Sciatic nerve (tissue), 2 donors: Measurements from ENCODE around the gene LCMT2. TPM values are rescaled to one million over a fixed set of nuclear protein-coding genes. Genes with fewer than 3 reads are reported as not detected.
A peak's percentile ranks its signal among the peaks of the same experiment; 100 is the strongest.
"Not testable (repeated sequence)": the region's sequence is repeated elsewhere in the genome, so short reads cannot be mapped to it uniquely, and the experiment has no call there.

Source experiments
- ATAC-seq: fragments of 200-7000 bp; cut with Tn5 transposase; one replicate; pipeline ENCODE4 v1.9.1; 2020; ENCODE audit warnings: mild to moderate bottlenecking, moderate library complexity
- DNase-seq: peaks from one replicate; pipeline ENCODE4 v3.0.0-alpha.2; 2020; ENCODE audit warnings: low spot score
- intact Hi-C: fragments of 100-400 bp; cut with DNase I; formaldehyde crosslinking; loops from one replicate; pipeline ENCODE4 v1.14.2; 2022
- total RNA-seq: library from RNA; stranded (reverse); fragmentation: NEBNext Ultra II Directional; extraction: Animal tissue kit (Norgen Biotek cat#: 25700); gene quantifications from one replicate; pipeline ENCODE4 v1.2.1, GENCODE V29; 2021
- donor health status: DM: no; HTN: no; CAD: no.
- donor health status: DM: no; HTN: no; CAD: no.

Gene LCMT2
- total RNA-seq, 1 donor from 2014 or later = 6.9 TPM

- intact Hi-C loops = no loop called here
- ATAC-seq (no peak), DNase-seq (no peak)
Observed at GRCh38 chr15:43316971-43317346, 13.4 kb downstream of the LCMT2 start.

GRCh38 chr15:43316016-43316970 lies 14.1 kb downstream of the LCMT2 start:
- peak; percentile 75 for ATAC-seq
- intact Hi-C loops = no loop called here
- DNase-seq = no peak

DNA sequence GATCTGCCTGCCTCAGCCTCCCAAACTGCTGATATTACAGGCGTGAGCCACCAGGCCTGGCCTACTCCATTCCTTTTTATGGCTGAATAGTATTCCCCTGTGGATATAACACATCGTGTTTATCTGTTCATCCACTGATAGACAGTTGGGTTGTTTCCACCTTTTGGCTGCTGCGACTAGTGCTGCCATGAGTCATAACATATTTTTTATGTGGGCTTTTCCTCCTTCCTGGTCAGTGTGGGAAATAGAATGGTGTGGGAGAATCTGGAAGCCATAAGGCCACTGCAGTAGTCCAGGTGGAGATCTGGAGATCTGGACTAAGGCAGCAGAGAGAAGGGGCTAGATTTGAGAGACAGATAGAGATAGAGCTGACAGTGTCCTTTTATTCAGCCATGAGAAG lies 16.2 kb downstream of the LCMT2 start:
- intact Hi-C loops = no loop called here
- DNase-seq = no peak
- no peak for ATAC-seq

DNA sequence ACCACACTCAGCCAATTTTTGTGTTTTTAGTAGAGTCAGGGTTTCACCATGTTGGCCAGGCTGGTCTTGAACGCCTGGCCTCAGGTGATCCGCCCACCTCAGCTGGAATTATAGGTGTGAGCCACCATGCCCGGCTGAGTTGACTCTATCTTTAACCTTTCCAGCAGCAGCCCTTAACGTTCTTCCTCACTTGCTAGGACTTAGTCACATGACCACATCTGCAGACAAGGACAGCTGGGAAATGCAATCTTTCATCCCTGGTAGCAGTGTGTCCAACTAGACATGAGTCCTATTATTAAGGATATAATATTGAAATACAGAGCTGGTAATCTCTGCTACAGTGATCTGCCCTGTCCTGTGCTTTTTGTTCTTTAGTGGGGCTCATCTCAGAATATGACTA lies 18.0 kb downstream of the LCMT2 start:
- ATAC-seq = no peak
- intact Hi-C loops = no loop called here
- DNase-seq = no peak

- intact Hi-C loops = no loop called here
- ATAC-seq (no peak), DNase-seq (no peak)
Observed at GRCh38 chr15:43302205-43302817, 28.1 kb downstream of the LCMT2 start, which contains the start of gene TGM7. TGM7 (minus strand) TSS chr15:43302255.

DNA sequence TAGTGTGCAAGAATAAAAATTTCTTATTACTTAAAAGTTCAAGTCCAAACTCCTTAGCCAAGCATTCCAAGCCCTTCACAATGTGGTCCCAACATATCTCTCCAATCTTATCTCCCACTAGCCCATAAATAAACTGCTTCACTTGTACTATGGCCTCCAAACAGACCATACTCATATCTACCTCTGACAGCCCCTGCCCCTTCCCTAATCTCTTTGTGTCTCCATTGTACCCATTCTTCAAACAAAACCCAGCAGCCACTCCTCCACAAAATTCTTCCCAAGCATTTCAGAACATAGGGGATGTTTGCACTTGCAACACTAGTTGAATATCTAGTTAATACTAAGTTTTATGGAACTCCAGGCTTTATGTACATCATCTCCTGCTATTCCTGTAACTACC lies 30.5 kb downstream of the LCMT2 start:
- no peak for ATAC-seq
- intact Hi-C loops = no loop called here
- no peak for DNase-seq

DNA sequence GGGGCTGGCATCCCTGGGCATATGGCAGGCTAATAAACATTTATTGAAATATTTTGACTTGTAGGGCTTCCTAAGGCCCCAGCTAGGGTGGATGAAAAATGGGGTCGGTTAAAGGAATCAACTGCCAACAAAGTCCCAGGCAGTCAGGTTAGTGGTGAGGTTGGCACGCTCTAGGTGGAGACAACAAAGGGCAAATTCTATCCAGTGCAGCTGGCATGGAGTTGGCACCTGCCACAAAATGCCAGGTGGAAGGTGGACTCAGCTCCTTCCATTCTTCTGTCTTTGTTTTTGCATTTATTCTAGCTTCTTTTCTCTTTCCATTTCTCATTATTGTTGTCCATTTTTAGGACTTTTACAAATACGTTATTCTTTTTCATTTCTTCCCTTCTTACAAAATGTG lies 31.0 kb downstream of the LCMT2 start:
- intact Hi-C loops = no loop called here
- ATAC-seq = no peak
- no peak for DNase-seq

- DNase-seq (no peak), ATAC-seq (no peak)
- intact Hi-C loops = no loop called here
Observed at GRCh38 chr15:43294091-43294706, 36.2 kb downstream of the LCMT2 start.

GRCh38 chr15:43293432-43293831 lies 36.9 kb downstream of the LCMT2 start:
- intact Hi-C loops = no loop called here
- DNase-seq (no peak), ATAC-seq (no peak)

DNA sequence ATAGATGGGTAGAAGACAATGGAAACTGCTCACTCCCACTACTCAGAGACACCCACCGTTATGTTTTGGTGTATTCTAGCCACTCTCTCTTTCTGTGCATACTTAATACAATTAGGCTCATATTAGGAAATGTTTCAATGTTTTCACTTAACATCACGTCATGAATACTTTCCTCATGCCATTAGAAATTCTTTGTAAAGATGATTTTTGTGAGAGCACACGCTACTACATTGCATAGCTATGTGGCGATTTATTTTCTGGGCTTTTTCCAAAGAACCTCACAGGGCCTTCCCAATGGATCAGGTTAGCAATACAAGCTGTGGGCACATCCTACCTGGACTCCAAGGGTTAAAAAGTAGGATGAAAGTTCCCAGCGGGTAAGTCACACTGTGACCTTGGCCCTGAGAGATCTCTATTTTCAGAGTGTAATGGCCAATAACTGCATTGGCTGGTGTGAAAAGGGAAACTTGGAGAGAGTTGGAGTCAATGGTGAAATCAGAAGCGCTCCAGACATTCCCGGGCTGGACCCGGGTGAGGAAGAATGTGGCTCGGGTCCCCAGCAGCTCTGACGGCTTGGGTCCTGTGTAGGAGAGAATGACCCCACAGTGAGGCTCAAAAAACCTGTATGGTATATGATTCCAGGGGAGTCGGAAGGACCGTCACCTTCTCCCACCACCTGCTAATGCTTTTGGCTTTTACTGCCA lies 37.8 kb downstream of the LCMT2 start:
- peak; percentile 24 for ATAC-seq
- intact Hi-C loops = no loop called here
- DNase-seq = no peak

DNA sequence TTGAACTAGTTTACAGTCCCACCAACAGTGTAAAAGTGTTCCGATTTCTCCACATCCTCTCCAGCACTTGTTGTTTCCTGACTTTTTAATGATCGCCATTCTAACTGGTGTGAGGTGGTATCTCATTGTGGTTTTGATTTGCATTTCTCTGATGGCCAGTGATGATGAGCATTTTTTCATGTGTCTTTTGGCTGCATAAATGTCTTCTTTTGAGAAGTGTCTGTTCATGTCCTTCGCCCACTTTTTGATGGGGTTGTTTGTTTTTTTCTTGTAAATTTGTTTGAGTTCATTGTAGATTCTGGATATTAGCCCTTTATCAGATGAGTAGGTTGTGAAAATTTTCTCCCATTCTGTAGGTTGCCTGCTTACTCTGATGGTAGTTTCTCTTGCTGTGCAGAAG lies 40.7 kb downstream of the LCMT2 start:
- intact Hi-C loops, ATAC-seq: not testable (repeated sequence)

DNA sequence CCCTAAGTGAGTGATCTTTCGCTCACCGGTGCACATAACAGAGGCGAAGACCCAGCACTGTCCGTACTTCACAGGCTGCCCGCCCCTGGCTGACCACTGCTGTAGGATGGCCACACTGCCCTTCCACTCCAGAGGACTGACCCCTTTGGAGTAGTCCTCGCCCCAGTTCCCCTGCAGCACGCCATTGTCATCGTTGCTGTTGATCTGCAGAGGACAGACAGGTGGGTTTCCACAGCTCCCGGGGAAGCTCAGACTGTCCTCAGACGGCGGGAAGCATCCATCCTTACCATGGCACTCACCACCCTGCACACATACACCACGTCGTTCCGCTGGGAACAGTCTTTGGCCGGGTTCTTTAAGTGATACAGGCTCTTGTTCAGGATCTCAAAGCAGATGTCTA lies 43.1 kb downstream of the LCMT2 start:
- DNase-seq (no peak), ATAC-seq (no peak)
- intact Hi-C loops = no loop called here

More for the DNA sequence above, 40.7 kb downstream of the LCMT2 start:
- not testable (repeated sequence) for DNase-seq

- DNase-seq (no peak), ATAC-seq (no peak)
- intact Hi-C loops = no loop called here
Observed at GRCh38 chr15:43286074-43286473, 44.3 kb downstream of the LCMT2 start.

GRCh38 chr15:43285609-43286037 lies 44.8 kb downstream of the LCMT2 start:
- intact Hi-C loops = no loop called here
- no peak for DNase-seq
- peak; percentile 71 for ATAC-seq

DNA sequence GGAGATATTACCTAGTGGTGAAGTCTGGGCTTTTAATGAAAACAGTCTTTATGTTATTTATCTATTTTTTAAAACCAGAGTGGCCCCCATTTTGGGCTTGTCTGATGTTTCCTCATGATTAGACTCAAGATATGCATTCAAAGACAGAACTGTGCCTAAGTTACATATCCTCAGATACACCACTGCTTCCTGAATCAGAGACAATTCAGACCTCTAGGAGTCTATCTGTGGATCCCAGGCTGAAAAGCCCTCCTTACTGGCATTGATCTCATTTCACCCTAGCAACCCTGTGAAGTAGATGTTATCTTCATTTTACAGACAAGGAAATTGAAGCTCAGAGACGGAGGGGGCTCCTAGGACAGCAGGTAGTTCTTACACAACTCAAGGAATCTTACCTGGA lies 46.8 kb downstream of the LCMT2 start:
- intact Hi-C loops = no loop called here
- no peak for ATAC-seq
- no peak for DNase-seq

DNA sequence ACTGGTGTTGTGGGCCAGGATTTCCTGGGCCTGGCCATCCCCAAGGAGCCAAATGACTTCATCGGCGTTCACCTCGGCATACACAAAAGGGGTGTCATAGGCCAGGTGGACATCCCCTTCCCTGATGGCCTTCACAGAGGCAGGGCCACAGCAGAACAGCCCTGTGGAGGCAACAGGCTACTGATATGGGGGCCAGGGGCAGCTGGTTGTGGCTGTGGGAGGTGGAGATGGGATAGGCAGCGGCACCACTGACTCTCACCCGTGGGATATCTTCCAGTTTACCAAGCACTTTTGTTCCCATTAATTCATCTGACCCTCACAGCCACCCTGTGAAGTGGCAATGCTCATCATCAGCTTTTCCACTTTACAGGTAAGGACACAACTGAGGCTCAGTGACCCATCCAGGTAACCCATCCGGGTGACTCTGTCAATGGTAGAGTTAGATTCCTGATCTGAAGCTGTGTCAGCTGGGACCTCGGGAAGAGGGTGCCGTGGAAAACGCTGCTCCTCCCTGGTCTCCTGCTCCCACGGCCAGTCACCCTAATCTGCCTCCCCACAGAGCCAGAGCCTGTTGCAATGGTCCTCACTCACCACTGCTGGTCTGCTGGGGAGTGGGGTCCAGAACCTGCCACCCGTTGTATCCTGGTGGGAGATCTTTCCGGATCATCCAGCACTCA lies 48.3 kb downstream of the LCMT2 start:
- no peak for DNase-seq
- intact Hi-C loops = no loop called here
- ATAC-seq = no peak

GRCh38 chr15:43280996-43281395 lies 49.4 kb downstream of the LCMT2 start:
- intact Hi-C loops = no loop called here
- DNase-seq (no peak), ATAC-seq (no peak)

- intact Hi-C loops = no loop called here
- ATAC-seq = no peak
- no peak for DNase-seq
Observed at GRCh38 chr15:43279496-43279895, 50.9 kb downstream of the LCMT2 start.

DNA sequence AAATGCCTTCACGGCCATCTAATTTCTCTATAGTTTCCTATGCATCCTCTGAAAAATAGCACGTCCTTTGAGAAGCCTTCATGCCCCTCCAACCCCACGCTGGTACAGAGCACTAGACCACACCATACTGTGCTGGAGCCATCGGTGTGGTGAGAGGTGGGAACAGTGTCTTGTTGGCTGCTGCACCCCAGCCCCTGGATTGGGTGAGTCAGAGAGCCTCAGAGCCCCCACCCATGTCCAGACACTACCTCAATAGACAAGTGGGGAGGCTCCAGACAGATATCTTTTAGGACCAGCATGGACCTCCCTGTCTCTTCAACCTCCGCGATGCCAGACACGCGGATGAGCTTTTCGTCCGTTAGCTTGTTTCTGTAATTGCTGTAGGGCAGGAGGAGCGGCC lies 51.5 kb downstream of the LCMT2 start:
- intact Hi-C loops = no loop called here
- ATAC-seq = no peak
- no peak for DNase-seq
